ENCODE measurements around the gene RRN3. TPM values are rescaled to one million over a fixed set of nuclear protein-coding genes. Genes with fewer than 3 reads are reported as not detected.
"Not testable (repeated sequence)": the region's sequence is repeated elsewhere in the genome, so short reads cannot be mapped to it uniquely, and the experiment has no call there.

RRN3 gene
- total RNA-seq, 1 donor from 2014 or later, result 38.4 TPM

DNA sequence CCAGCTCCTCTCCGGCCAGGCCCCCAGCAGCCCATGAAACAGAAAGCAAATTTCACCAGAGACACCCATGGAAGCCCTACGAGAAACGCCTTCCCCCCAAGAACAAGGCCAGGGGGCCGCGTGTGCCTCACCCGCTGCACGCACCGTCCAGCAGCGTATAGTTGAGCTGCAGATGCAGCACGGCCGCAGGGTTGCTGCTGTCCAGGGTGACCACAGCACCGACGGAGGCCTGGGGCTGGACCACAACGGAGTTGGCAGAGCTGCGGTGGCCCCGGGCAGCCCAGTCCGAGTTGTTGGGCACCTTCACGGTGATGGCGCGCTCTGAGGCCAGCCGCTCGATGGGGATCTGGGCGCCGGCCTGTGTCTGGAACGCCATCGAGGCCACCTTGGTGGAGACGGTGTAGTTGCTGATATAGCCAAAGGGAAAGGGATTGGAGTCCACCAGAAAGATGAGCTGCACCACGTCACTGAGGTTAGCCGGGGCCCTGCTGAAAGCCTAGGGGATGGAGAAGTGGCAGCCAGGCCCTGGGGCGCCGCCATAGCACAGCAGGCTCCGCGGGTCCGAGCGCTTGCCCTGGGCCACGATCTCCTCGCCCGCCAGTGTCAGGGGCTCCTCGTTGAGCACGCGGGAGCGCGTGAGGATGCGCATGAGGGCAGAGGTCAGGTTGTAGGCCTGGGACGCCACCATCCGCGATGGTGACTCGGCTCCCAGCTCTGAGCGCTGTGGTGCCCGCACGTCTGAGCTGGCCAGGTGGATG lies 37.0 kb upstream of the RRN3 start:
- H3K4me1 Mint-ChIP-seq; H3K4me3 Mint-ChIP-seq; H3K27me3 Mint-ChIP-seq; H3K9me3 Mint-ChIP-seq; intact Hi-C loops (cut with micrococcal nuclease); H3K36me3 Mint-ChIP-seq (ENCODE audit: low read depth); H3K27ac Mint-ChIP-seq: not testable (repeated sequence)
- peak; percentile 32 for DNase-seq

DNA sequence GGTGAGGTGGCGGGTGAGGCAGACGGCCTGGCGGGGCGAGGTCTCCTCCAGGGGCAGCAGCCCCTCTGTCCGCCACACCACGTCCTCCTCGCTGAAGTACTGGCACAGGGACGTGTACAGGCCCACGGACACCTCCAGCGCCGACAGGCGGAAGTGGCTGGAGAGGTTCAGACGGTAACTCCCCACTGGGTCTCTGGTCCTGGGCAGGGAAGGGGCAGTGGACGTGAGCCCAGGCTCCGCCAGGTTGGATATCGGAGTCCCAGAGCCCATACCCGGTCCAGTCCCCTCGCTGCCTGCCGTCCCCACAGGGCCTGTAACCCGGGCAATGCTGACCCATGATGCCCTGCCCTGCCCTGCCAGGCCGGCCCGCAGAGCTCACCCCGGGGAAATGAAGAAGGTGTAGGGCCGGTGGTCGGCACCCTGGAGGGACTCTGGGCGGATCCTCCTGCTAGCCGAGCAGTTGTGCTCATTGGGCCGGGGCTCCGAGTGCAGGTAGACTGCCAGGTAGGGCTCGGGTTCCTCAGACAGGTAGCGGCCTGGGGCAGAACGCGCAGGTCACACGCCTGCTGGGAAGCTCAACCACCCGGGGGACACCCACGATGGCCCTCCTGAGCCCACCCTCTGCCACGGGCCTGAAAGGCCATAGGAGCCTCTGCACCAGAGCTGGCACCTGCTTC lies 36.3 kb upstream of the RRN3 start:
- H3K27ac Mint-ChIP-seq; H3K27me3 Mint-ChIP-seq; H3K9me3 Mint-ChIP-seq; intact Hi-C loops (cut with micrococcal nuclease); H3K4me1 Mint-ChIP-seq; H3K36me3 Mint-ChIP-seq (ENCODE audit: low read depth); H3K4me3 Mint-ChIP-seq: not testable (repeated sequence)
- peak; percentile 45 for DNase-seq

DNA sequence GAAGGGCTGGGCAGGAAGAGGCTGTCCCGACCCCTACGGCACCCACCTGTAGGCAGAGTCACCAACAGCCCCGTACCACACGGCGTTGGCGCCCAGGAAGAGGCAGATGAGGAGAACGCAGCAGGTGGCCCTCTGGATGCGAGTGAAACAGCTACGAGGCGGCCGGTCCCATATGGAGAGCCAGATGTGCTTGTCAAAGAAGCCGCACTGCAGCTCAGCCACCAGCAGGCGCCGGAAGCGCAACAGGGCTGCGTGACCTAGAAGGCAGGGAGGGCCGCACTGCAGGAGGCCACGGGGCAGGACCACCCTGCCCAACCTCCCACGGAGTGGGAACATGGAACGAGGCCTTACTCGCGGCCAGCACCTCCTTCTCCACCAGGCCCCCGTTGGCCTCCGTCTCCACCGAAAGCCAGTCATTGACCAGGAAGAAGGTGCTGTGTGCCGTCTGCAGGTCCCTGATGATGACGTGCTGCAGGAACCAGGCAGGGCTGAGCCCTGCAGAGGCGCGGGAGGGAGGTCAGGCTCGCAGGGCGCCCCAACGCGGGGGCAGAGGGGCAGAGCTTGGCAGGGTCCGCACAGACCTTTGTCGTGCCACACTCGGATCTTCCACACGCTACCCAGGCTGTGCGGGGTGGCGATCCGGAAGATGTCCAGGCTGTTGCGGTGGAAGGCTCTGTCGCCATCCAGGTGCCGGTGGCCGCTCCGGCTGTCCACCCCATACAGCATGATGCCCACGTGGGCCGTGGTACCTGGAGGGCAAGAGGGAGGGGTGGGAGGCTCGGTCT lies 33.8 kb upstream of the RRN3 start:
- peak; percentile 26 for DNase-seq
- intact Hi-C loops (cut with micrococcal nuclease); H3K9me3 Mint-ChIP-seq; H3K36me3 Mint-ChIP-seq (ENCODE audit: low read depth); H3K27me3 Mint-ChIP-seq; H3K4me3 Mint-ChIP-seq; H3K27ac Mint-ChIP-seq; H3K4me1 Mint-ChIP-seq: not testable (repeated sequence)

DNA sequence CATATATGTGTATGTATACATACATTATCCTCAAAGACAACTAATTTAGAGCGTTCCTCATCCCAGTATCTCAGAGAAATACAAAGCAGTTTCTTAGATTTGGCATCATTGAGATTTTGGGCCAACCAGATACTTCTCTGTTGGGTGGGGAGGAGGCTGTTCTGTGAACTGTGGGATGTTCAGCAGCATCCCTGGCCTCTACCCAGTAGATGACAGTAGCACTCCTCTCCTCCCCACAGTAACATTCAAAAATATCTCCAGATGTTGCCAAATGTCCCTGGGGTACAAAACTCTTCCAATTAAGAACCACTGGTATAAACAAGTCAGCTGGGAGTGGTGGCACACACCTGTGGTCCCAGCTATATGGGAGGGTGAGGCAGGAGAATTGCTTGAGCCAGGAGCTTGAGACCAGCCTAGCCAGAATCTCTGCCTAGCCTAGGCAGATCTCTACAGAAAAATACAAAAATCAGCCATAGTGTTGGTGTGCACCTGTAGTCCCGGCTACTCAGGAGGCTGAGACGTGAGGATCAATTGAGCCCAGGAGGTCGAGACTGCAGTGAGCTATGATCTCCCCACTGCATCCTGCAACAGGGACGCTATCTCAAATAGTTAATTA lies 6.4 kb upstream of the RRN3 start:
- H3K4me1 Mint-ChIP-seq; DNase-seq; H3K4me3 Mint-ChIP-seq; H3K27me3 Mint-ChIP-seq; H3K27ac Mint-ChIP-seq; H3K36me3 Mint-ChIP-seq (ENCODE audit: low read depth); H3K9me3 Mint-ChIP-seq; intact Hi-C loops (cut with micrococcal nuclease): not testable (repeated sequence)

DNA sequence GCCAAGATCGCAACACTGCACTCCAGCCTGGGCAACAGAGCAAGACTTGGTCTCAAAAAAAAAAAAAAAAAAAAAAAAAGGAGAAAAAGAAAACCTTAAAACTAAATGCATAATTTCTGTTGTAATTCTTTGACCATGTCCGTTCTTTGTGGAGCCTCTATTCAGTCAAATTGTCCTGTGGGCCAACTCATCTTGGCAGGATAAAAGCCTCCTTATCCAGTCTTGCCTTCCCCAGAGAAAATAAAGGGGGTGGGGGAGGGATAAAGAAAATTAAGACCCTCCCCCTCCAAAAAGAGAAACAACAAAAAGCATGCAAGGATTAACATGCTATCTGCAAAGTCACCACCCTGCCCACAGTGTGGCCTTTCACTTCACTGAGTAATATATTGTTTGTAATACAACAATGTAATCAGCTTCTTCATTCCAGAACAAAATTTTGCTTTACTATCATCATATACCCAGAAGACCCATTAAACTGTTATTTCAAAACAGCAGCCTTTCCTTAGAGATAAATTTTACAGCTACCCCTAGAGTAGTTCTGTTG lies 5.4 kb upstream of the RRN3 start:
- H3K4me1 Mint-ChIP-seq; H3K36me3 Mint-ChIP-seq (ENCODE audit: low read depth); H3K27ac Mint-ChIP-seq; H3K9me3 Mint-ChIP-seq; DNase-seq; H3K27me3 Mint-ChIP-seq; H3K4me3 Mint-ChIP-seq; intact Hi-C loops (cut with micrococcal nuclease): not testable (repeated sequence)

DNA sequence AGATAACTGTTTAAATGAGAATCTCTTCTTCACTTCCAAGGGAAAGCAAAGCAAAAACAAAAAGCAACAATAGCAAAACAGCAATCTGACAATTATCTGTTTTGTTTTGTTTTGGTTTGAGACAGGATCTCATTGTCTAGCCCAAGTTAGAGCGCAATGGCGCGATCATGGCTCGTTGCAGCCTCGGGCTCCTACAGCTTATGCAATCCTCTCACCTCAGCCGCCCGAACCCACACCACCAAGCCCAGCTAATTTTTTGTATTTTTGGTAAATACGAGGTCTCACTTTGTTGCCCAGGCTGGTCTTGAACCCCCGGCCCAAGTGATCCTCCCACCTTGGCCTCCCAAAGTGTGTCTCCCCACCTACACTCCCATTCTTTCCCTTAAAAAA lies 2.5 kb upstream of the RRN3 start:
- H3K4me1 Mint-ChIP-seq, result peaks cover 11% of the 10 kb centered on the region

DNA sequence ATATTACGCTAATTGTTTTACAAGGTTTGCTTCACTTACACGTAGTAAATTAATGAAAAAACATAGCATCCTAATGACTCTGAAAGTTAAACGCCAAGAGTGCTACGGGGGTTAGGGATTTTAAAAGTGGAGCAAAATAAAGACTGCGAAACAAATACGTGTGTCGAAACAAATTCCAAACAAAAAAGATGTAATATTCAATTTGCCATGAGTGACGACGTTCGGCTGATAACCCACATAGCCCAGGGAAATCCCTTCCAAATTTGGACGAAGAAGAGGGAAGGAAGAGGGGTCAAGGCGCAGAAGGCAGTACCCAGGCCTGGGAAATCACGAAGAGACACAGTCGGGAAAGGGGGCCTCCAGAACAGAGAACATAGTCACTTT lies 509 bp downstream of the RRN3 start:
- intact Hi-C loops (cut with micrococcal nuclease); H3K9me3 Mint-ChIP-seq; H3K27me3 Mint-ChIP-seq: not testable (repeated sequence)
- peak; percentile 51 for DNase-seq
- peak overlapping the region; percentile 96 for H3K27ac Mint-ChIP-seq
- peak overlapping the region; percentile 96 for H3K4me3 Mint-ChIP-seq
- H3K36me3 Mint-ChIP-seq (ENCODE audit: low read depth), result peaks cover 26% of the 10 kb centered on the region
- peaks cover 11% of the 10 kb centered on the region for H3K4me1 Mint-ChIP-seq

More for the DNA sequence above, 2.5 kb upstream of the RRN3 start:
- H3K4me3 Mint-ChIP-seq; intact Hi-C loops (cut with micrococcal nuclease); H3K27me3 Mint-ChIP-seq; H3K27ac Mint-ChIP-seq; H3K9me3 Mint-ChIP-seq: not testable (repeated sequence)
- DNase-seq, result peak; percentile 29
- H3K36me3 Mint-ChIP-seq (ENCODE audit: low read depth), result peaks cover 10% of the 10 kb centered on the region

DNA sequence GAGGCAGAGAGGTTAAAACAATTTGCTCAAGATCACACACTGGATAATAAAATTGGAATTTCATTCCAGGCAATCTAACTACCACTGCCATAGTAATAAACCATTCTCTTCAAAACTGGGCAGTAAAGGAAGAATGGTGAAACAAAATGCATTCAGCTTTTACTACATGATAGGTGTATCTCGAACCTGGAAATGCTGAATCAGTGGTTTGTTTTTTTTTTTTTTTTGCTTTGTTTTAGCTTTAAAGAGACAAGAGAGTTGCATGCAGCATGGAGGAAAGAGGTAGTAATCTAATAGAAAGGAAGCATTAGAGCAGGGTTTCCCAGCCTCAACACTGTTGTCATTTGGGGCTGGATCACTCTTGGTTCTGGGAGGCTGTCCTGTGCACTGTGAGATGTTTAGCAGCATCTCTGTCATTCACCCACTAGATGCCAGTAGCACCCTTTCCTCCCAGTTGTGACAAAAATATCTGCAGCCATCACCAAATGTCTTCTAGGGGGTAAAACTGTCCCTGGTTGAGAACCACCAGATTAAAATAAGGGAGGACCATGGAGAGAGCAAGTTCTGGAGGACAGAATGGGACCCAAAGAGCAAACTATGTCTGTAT lies 3.3 kb downstream of the RRN3 start:
- peaks cover 11% of the 10 kb centered on the region for H3K4me1 Mint-ChIP-seq
- H3K4me3 Mint-ChIP-seq; H3K9me3 Mint-ChIP-seq; intact Hi-C loops (cut with micrococcal nuclease); H3K27me3 Mint-ChIP-seq; H3K27ac Mint-ChIP-seq: not testable (repeated sequence)
- peaks cover 32% of the 10 kb centered on the region for H3K36me3 Mint-ChIP-seq (ENCODE audit: low read depth)
- peak; percentile 55 for DNase-seq

DNA sequence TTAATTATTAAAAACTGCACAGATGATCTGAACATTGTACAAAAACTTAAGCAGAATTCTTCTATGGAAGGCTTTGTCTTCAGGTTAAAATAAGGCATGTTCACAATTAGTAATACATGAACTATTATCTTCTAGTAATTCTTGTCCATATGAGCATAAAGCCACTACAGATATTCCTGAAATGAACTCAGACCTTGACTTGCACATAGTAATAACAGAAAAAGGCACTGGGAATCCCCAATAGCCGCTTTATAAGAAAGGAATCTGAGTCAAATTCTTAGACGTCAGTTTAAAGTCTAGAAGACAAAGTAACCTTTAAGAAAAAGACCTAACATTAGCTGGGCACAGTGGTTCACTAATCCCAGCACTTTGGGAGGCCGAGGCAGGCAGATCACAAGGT lies 11.3 kb downstream of the RRN3 start:
- H3K9me3 Mint-ChIP-seq; H3K27me3 Mint-ChIP-seq; H3K27ac Mint-ChIP-seq; intact Hi-C loops (cut with micrococcal nuclease); H3K4me1 Mint-ChIP-seq; H3K4me3 Mint-ChIP-seq; DNase-seq: not testable (repeated sequence)
- H3K36me3 Mint-ChIP-seq (ENCODE audit: low read depth), result peaks cover 58% of the 10 kb centered on the region

DNA sequence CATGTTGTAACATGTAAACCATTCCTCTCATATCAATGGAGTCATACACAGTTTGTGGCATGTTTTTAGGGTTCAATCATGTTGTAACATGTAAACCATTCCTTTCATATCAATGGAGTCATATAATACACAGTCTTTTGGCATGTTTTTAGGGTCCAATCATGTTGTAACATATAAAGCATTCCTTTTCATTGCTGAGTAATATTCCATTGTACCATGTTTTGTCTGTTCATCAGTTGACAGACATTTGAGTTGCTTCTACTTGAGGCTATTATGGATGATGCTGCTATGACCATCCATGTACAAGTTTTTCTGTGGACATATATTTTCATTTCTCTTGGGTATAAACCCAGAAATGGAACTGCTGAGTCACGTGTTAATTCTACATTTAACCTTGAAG lies 13.2 kb downstream of the RRN3 start:
- H3K36me3 Mint-ChIP-seq (ENCODE audit: low read depth), result peaks cover 68% of the 10 kb centered on the region
- H3K27ac Mint-ChIP-seq; DNase-seq; H3K4me1 Mint-ChIP-seq; H3K9me3 Mint-ChIP-seq; intact Hi-C loops (cut with micrococcal nuclease); H3K4me3 Mint-ChIP-seq; H3K27me3 Mint-ChIP-seq: not testable (repeated sequence)

DNA sequence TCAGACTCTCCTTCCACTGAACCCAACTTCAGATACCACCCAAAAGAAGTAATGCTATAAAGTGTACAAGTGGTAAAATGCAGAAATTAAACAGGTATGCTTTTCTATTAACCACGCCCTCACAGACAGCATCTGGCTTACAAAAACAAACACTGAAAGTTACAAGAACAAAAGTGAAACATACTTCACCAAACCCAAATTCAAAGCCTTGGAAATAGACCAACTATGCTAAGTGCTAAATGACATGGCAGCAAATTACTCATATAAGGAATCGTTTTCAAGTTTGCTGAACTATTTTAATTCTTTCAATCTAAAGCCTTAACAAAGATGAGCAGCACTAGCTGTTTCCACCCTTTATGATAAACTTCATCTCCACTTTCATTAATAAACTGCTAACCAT lies 17.9 kb downstream of the RRN3 start:
- H3K27me3 Mint-ChIP-seq; DNase-seq; H3K4me3 Mint-ChIP-seq; H3K9me3 Mint-ChIP-seq; H3K4me1 Mint-ChIP-seq; intact Hi-C loops (cut with micrococcal nuclease): not testable (repeated sequence)
- peak overlapping the region; percentile 18 for H3K27ac Mint-ChIP-seq
- peaks cover 71% of the 10 kb centered on the region for H3K36me3 Mint-ChIP-seq (ENCODE audit: low read depth)

DNA sequence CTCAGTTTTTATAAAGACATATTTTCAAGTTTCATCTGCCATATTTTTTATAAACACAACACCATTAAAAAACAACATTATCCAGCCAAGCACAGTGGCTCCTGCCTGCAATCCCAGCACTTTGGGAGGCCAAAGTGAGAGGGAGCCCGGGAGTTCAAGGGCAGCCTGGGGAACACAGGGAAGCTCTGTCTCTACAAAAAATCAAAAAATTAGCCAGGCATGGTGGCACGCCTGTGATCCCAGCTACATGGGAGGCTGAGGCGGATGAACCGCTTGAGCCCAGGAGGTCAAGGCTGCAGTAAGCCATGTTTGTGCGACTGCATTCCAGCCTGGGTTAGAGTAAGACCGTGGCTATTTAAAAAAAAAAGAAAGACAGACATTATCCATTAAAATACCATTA lies 21.0 kb downstream of the RRN3 start:
- H3K4me1 Mint-ChIP-seq, result peaks cover 5% of the 10 kb centered on the region
- H3K9me3 Mint-ChIP-seq, result no peaks in the 10 kb centered on the region
- no peak overlapping the region for H3K27ac Mint-ChIP-seq
- intact Hi-C loops (cut with micrococcal nuclease), result no loop called here
- peaks cover 60% of the 10 kb centered on the region for H3K36me3 Mint-ChIP-seq (ENCODE audit: low read depth)
- no peaks in the 10 kb centered on the region for H3K27me3 Mint-ChIP-seq
- no peak overlapping the region for H3K4me3 Mint-ChIP-seq
- DNase-seq, result no peak

DNA sequence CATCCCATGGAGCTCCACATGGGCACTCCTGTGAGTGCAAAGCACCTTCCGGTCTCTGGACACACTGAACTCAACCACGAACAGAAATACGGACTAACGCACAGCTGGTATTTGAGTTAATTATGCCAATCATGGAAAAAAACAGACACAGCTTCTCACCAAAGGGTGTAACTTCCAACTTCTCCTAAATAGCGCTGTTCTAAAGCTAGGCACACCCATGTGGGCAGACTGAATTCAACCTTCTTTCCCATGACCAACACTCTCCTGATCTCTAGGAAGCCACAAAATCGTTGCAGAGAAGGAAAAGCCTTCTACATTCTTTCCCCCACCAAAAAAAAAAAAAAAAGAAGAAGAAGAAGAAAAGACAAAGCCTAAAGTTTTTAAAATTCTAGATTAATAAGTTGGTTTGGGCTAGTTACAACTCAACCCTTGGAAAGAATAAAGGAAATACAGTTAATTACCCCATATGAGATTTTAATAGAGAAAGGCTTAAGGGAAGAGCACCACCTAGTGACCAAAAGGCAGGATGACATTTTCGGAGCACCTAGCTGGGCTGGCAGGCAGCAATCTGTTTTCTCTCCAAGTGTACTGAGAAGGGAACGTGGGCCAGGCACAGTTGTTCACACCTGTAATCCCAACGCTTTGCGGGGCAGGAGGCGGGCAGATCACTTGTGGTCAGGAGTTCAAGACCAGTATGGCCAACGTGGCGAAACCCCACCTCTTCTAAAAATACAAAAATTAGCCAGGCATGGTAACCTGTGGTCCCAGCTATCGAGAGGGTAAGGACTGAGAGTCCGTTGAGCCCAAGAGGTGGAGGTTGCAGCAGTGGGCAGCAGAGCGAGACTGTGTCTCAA lies 21.9 kb downstream of the RRN3 start:
- H3K9me3 Mint-ChIP-seq; H3K4me1 Mint-ChIP-seq; intact Hi-C loops (cut with micrococcal nuclease); H3K27me3 Mint-ChIP-seq; H3K4me3 Mint-ChIP-seq; DNase-seq; H3K27ac Mint-ChIP-seq: not testable (repeated sequence)
- peaks cover 52% of the 10 kb centered on the region for H3K36me3 Mint-ChIP-seq (ENCODE audit: low read depth)

Data from activated CD4-positive, alpha-beta T cell treated with anti-CD3 and anti-CD28 coated beads, Interleukin-2, amount 10 ng/mL, durations not matched to agents 24 days and 14 days (primary cell).